Stimulated activated CD4-positive, alpha-beta T cell treated with anti-CD3 and anti-CD28 coated beads, TNF-alpha, amount 100 ng/mL, for 4 hours (primary cell): ENCODE data around the gene STARD6.
"Not testable (repeated sequence)": the region's sequence is repeated elsewhere in the genome, so short reads cannot be mapped to it uniquely, and the experiment has no call there.

Source experiments
- DNase-seq, 3 experiments: peaks; one replicate each; pipeline ENCODE4 v3.0.0-alpha.2; 2020; ENCODE audit warnings: low read depth in 3 of 3

The STARD6 gene

DNA sequence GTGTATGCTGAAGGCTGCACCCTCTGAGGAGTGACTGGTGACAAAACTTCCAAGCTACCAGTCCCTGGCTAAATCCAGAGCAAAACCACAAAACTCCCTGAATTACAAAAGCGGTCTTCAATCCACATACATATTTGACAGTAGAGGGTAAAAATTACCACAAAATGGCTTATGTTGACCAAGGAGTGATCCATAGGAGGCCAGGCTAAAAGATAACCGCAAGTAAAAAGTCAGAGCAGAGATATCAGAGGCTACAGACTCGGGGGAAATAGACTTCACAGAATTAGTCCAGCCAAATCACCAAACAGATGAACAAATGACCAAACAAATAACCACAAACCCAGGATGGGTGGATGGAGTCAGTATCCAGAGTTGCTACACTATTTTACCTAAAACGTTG lies 19.4 kb downstream of the STARD6 start:
- DNase-seq: no peak

DNA sequence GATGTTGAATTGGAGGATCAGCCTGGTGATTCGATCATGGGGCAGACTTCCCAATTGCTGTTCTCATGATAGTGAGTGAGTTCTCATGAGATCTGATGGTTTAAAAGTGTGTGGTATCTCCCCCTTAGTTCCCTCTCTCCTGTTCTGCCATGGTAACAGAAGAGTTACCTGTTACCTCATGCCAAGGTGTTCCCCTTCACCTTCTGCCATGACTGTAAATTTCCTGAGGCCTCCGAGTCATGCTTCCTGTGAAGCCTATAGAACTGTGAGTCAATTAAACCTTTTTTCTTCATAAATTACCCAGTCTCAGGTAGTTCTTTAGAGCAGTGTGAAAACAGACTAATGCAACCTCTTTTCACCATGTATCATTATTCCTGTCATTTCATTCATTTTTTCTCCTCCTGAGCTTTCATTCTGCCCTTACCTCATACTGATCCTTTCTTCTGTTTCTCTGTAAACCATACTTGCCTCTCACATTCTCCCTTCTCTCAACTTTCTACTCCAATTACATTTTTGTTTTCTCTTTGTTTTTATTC lies 22.0 kb downstream of the STARD6 start:
- no peak for DNase-seq

DNA sequence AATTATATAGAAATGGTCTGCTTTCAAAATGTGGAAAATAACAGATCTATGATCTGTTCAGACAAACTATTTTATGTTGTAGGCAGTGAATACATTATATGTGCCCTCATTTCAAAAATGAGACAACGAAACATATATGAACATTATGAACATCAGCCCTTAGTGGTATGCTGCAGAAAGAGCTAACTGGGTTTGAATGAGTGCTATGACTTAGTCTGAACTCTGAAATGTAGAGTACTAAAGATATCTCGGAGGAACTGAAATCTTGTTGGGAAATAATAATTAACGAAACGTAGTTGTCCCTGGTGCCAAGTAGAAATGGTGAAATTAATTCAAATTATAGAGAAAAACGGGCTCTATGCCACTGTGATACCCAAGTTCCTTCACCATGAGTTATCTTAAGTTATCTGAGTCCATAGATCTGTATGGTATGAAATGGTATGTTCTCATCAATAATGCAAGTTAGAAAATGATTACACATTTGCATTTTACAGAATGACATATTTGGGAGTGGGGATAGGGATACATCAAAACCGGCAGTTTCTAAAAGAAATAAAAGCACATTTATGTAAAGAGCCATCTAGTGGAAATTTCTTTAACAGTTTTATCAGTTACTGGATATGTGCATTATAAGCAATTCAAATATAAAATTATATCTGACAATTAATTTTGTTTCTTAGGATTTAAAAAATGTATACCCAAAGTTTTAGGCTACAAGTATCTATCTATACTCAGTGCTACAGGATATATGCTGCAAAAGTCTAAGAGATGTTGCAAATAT lies 26.7 kb downstream of the STARD6 start:
- DNase-seq: no peak

- no peak for DNase-seq
Measured at GRCh38 chr18:54329787-54330186, 27.9 kb downstream of the STARD6 start.

- DNase-seq: no peak
Measured at GRCh38 chr18:54327818-54328217, 29.8 kb downstream of the STARD6 start.

GRCh38 chr18:54323970-54324369 lies 33.7 kb downstream of the STARD6 start:
- DNase-seq: no peak

DNA sequence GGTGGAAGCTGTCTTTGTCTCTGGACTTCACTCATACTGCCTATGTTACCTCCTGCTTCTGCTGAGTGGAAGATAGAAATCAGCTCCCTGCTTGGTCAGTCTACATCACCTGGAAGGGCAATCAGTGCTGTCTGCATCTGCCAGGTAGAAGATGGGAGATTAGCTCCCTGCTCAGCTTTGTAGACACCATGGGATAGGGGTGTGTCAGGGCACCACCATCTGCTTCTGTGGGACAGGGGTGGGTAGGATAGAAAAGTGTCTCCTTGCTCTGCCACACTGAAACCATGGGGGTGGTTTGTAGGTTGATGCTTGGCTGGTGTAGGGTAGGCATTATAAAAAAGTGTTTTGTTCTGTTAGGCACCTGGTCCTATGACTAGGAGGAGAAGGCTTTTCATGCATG lies 34.1 kb downstream of the STARD6 start:
- no peak for DNase-seq

DNA sequence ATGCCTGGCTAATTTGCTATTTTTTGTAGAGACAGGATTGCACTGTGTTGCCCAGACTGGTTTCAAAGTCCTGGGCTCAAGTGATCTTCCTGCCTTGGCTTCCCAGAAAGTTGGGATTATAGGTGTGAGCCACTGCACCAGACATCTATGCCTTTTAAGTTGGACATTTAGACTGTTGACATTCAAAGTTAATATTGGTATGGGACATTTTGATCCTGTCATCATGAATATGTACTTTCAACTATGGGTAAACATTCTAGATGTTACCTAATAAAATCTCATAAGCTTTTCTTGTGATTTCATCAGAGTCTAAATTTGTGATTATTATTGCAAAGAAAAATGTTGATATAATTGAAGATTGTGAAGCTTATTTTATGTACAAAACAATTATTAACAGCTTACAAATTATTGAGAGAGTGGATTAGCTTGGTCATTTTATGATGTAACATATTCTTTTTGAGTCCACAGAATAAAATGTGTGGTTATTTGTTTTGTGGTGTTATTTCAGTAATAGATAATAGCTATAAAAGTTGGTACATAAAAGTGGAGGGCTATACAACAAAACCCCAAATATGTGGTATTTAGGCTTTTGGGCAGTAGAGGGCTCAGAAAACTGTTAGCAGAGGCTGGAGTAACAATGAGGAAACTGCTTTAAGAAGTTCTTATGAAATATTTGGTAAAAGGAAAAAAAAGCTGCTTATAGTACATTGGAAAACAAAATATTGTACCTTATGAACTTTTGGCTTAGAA lies 41.4 kb downstream of the STARD6 start:
- DNase-seq: no peak

DNA sequence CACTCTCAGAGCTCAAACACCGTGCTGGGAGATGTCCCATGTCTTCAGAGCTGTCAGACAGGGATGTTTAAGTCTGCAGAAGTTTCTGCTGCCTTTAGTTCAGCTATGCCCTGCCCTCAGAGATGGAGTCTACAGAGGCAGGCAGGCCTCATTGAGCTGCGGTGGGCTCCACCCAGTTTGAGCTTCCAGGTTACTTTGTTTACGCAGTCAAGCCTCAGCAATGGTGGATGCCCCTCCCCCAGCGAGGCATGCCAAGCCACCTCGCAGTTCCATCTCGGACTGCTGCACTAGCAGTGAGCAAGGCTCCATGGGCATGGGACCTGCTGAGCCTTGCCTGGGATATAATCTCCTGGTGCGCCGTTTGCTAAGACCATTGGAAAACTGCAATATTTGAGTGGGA lies 48.1 kb downstream of the STARD6 start:
- DNase-seq: not testable (repeated sequence)

GRCh38 chr18:54303408-54303807 lies 54.2 kb downstream of the STARD6 start:
- no peak for DNase-seq

- DNase-seq: not testable (repeated sequence)
Measured at GRCh38 chr18:54298991-54299390, 58.7 kb downstream of the STARD6 start.

DNA sequence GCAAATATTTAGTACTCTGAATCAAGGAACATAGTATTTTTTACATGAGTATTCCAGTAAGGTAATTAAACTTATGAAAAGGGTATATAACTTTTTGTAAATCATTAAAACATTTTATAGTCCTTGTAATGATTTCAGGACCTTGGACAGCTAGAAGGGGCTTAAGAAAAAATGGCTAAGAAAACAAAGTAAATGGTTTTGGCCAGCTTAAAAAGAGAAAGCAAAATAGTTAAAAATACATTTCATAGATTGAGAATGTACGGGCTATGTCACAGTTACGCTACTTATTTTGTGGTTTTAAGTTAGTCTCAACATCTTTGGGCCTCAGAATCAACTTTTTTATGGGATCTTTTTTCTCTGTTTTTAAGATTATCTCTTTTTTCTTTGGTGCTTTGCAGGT lies 61.6 kb downstream of the STARD6 start:
- no peak for DNase-seq

- no peak for DNase-seq
Measured at GRCh38 chr18:54294274-54294673, 63.4 kb downstream of the STARD6 start.

GRCh38 chr18:54284981-54285785 lies 72.5 kb downstream of the STARD6 start:
- peak in 2 of 3 experiments; percentile 9 to 23 for DNase-seq

DNA sequence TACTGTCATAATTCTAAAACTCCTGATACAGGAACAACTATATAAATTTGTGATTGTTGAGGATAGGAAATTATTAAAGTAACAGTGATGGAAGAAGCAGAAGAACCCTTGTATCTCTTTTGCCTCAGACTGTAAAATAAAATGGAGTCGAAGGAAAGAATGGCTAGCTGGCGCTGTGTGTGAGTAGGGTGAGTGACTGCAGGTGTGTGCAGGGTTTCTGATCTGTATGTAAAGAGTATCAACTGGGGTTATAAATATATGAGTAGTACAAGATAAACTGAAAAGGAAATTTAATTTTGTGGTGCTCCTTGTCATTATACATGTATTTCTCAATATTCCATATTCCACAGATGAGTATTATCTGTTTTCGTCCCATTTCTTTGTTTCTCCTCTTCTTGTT lies 73.1 kb downstream of the STARD6 start:
- DNase-seq: no peak

GRCh38 chr18:54280220-54280569 lies 77.5 kb downstream of the STARD6 start:
- DNase-seq: no peak

DNA sequence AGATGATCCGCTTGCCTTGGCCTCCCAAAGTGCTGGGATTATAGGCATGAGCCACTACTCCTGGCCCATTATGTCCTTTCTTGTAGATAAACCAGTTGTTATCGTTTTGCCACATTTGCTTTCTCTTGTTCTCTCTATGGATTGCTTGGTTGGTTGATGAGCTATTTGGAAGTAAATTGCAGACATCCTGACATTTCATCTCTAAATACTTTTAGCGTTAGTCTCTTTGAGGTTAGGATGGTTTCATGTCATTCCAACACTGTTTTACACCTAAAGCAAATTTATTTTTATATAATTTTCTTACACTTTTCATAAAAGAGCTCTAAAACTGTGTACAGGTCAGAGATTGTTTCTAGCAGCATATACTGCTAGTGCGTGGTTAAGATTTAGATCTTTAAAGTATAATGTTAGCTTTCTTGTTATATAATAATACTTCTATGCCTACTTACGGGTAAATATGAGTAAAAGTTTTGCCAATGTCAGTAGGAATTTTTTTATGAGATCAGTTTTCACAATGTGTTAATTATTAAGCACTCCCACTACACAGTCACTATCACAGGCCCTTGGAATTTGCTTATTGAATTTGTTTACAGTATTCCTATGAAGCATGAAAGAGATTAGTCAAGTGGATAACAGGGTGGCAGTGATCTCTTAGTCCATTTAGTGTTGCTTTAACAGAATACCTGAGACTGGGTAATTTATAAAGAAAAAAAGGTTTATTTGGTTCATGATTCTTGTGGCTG lies 78.0 kb downstream of the STARD6 start:
- DNase-seq: no peak

GRCh38 chr18:54278615-54279014 lies 79.0 kb downstream of the STARD6 start:
- DNase-seq: no peak

DNA sequence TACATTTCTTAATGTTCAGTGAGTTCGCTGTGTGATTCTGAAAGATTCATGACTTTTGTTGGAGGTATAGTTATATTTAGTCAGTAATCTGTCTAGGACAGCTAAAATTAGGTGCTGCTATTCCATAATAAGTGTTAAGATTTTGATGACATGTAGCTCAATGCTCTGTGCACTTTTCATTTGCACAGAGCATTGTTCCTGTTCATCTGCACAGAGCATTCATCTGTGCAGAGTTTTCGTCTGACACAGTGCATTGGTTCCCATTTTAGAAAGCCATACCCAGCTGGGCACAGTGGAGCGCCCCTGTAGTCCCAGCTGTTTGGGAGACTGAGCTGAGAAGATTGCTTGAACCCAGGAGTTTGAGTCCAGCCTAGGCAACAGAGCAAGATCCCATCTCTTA lies 79.8 kb downstream of the STARD6 start:
- DNase-seq: no peak
